WTC11 (cell line): ENCODE data around the gene NBEAL1. TPM values are rescaled to one million over a fixed set of nuclear protein-coding genes. Genes with fewer than 3 reads are reported as not detected.
"Not testable (repeated sequence)": the region's sequence is repeated elsewhere in the genome, so short reads cannot be mapped to it uniquely, and the experiment has no call there.

ENCODE experiments used
- ATAC-seq: fragments of 200-7000 bp; cut with Tn5 transposase; 2 replicates; pipeline ENCODE4 v1.10.0; 2021; ENCODE audit warnings: mild to moderate bottlenecking, moderate library complexity
- CTCF ChIA-PET: fragments of 300-600 bp; sonication (Branson Sonifier 250); formaldehyde crosslinking; loops from one replicate; lab custom pipeline; 2021; ENCODE audit warnings: antibody characterized with exemption; lab: Charles Lee
- POLR2A ChIA-PET: fragments of 350-600 bp; sonication (Branson Sonifier 250); formaldehyde crosslinking; loops from one replicate; lab custom pipeline; 2021; ENCODE audit warnings: antibody characterized with exemption; lab: Charles Lee
- DNase-seq: peaks from one replicate; pipeline ENCODE4 v3.0.0; 2021; ENCODE audit warnings: low spot score
- H3K27ac Mint-ChIP-seq: 2 replicates; pipeline ENCODE4 v1.8.0; 2021; ENCODE audit warnings: mixed read lengths
- H3K27me3 Mint-ChIP-seq: 2 replicates; pipeline ENCODE4 v1.8.0; 2021; ENCODE audit warnings: low read depth, mild to moderate bottlenecking, moderate library complexity, mixed read lengths
- H3K36me3 Mint-ChIP-seq: 2 replicates; pipeline ENCODE4 v1.8.0; 2021; ENCODE audit warnings: mixed read lengths
- H3K4me1 Mint-ChIP-seq: 2 replicates; pipeline ENCODE4 v1.8.0; 2022; ENCODE audit warnings: mixed read lengths
- H3K4me3 Mint-ChIP-seq: 2 replicates; pipeline ENCODE4 v1.8.0; 2021; ENCODE audit warnings: mild to moderate bottlenecking, moderate library complexity, mixed read lengths
- H3K9me3 Mint-ChIP-seq: 2 replicates; pipeline ENCODE4 v1.8.0; 2021; ENCODE audit warnings: mixed read lengths
- CREM ChIP-seq: sonication (generic); formaldehyde crosslinking; IDR thresholded peaks from 2 replicates; pipeline ENCODE4 v1.8.1; 2022; ENCODE audit warnings: mild to moderate bottlenecking, missing genetic modification reagents, moderate library complexity
- FOXP1 ChIP-seq: sonication (generic); formaldehyde crosslinking; IDR thresholded peaks from 2 replicates; pipeline ENCODE4 v1.8.0; 2022; ENCODE audit warnings: missing genetic modification reagents, mild to moderate bottlenecking, moderate library complexity, borderline replicate concordance
- GRHL2 ChIP-seq: fragments of 250-450 bp; sonication (Bioruptor Pico); IDR thresholded peaks from 2 replicates; pipeline ENCODE4 v1.8.0; 2022; ENCODE audit warnings: mild to moderate bottlenecking, moderate library complexity; ENCODE audit not compliant: insufficient replicate concordance, severe bottlenecking
- HMGA2 ChIP-seq: fragments of 250-450 bp; sonication (Bioruptor Pico); IDR thresholded peaks from 2 replicates; pipeline ENCODE4 v1.4.0; 2021; ENCODE audit warnings: mild to moderate bottlenecking, moderate library complexity
- IRF2 ChIP-seq: sonication (generic); formaldehyde crosslinking; IDR thresholded peaks from 2 replicates; pipeline ENCODE4 v1.8.0; 2022; ENCODE audit warnings: low read depth, missing genetic modification reagents, borderline replicate concordance
- JUN ChIP-seq: sonication (generic); formaldehyde crosslinking; IDR thresholded peaks from 2 replicates; pipeline ENCODE4 v1.8.0; 2023; ENCODE audit warnings: mild to moderate bottlenecking, missing genetic modification reagents
- KAT7 ChIP-seq: sonication (generic); formaldehyde crosslinking; IDR thresholded peaks from 2 replicates; pipeline ENCODE4 v1.8.1; 2023; ENCODE audit warnings: missing genetic modification reagents, mild to moderate bottlenecking, borderline replicate concordance
- NFATC4 ChIP-seq: fragments of 250-450 bp; sonication (Bioruptor Pico); IDR thresholded peaks from 2 replicates; pipeline ENCODE4 v1.9.0; 2021; ENCODE audit warnings: mild to moderate bottlenecking
- OVOL2 ChIP-seq: fragments of 250-450 bp; sonication (Bioruptor Pico); IDR thresholded peaks from 2 replicates; pipeline ENCODE4 v1.9.0; 2021; ENCODE audit warnings: mild to moderate bottlenecking, borderline replicate concordance
- PRRX2 ChIP-seq: fragments of 250-450 bp; sonication (Bioruptor Pico); IDR thresholded peaks from 2 replicates; pipeline ENCODE4 v1.8.0; 2021; ENCODE audit warnings: mild to moderate bottlenecking
- RELA ChIP-seq: sonication (generic); formaldehyde crosslinking; IDR thresholded peaks from 2 replicates; pipeline ENCODE4 v1.8.1; 2022; ENCODE audit warnings: missing genetic modification reagents, mild to moderate bottlenecking, borderline replicate concordance
- SMAD4 ChIP-seq: sonication (generic); formaldehyde crosslinking; IDR thresholded peaks from 2 replicates; pipeline ENCODE4 v1.8.0; 2022; ENCODE audit warnings: mild to moderate bottlenecking, missing genetic modification reagents
- SOX15 ChIP-seq: fragments of 250-450 bp; sonication (Bioruptor Pico); IDR thresholded peaks from 2 replicates; pipeline ENCODE4 v1.9.0; 2021; ENCODE audit warnings: mild to moderate bottlenecking
- ZNF263 ChIP-seq: sonication (generic); formaldehyde crosslinking; IDR thresholded peaks from 2 replicates; pipeline ENCODE4 v1.8.1; 2022; ENCODE audit warnings: low read depth, mild to moderate bottlenecking, moderate library complexity, missing genetic modification reagents
- total RNA-seq: library from RNA; stranded (reverse); gene quantifications from 3 replicates; pipeline ENCODE4 v1.2.3, GENCODE V29; 2021
- TF ChIP-seq, protein P1 (sequence below): fragments of 250-450 bp; sonication (Bioruptor Pico); IDR thresholded peaks from 2 replicates; pipeline ENCODE4 v1.8.0; 2021; ENCODE audit warnings: mild to moderate bottlenecking
- TF ChIP-seq, protein P2 (sequence below): sonication (generic); formaldehyde crosslinking; IDR thresholded peaks from 2 replicates; pipeline ENCODE4 v1.8.1; 2023; ENCODE audit warnings: mild to moderate bottlenecking, missing genetic modification reagents, moderate library complexity
- TF ChIP-seq, protein P3 (sequence below): sonication (generic); formaldehyde crosslinking; conservative IDR thresholded peaks from 2 replicates; pipeline ENCODE4 v1.8.1; 2022; ENCODE audit warnings: mild to moderate bottlenecking, missing genetic modification reagents
- TF ChIP-seq, protein P4 (sequence below): fragments of 250-450 bp; sonication (Bioruptor Pico); IDR thresholded peaks from 2 replicates; pipeline ENCODE4 v1.9.0; 2021; ENCODE audit warnings: mild to moderate bottlenecking

Gene NBEAL1
- total RNA-seq, 1 experiment from 2014 or later, result 10.5 TPM

DNA sequence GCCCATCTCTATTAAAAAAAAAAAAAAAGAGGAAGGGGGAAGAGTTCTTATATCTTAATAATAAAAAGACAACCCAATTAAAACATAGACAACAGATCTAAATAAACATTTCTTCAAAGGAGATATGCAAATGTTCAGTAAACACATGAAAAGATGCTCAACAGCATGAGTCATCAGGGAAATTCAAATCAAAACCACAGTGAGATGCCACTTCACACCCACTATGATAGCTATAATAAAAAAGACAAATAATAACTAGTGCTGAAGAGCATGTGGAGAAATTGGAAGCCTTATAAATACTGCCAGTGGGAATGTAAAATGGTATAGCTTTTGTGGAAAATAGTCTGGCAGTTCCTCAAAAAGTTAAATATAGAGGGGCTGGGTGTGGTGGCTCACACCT is 162.7 kb downstream of the NBEAL1 start:
- ChIA-PET POLR2A (no interaction called here), CTCF (no interaction called here)
- no peaks in the 10 kb centered on the region for H3K4me1 Mint-ChIP-seq
- no peaks in the 10 kb centered on the region for H3K9me3 Mint-ChIP-seq
- H3K27ac Mint-ChIP-seq, result no peak overlapping the region
- H3K27me3 Mint-ChIP-seq, result no peaks in the 10 kb centered on the region
- H3K36me3 Mint-ChIP-seq, result no peaks in the 10 kb centered on the region
- no peak for TF ChIP-seq RELA (CRISPR knock-in tag)
- no peak for TF ChIP-seq JUN (CRISPR knock-in tag)
- no peak for TF ChIP-seq HMGA2 (CRISPR knock-in tag)
- TF ChIP-seq IRF2, result no peak
- no peak overlapping the region for H3K4me3 Mint-ChIP-seq
- ATAC-seq (no peak), DNase-seq (no peak)

DNA sequence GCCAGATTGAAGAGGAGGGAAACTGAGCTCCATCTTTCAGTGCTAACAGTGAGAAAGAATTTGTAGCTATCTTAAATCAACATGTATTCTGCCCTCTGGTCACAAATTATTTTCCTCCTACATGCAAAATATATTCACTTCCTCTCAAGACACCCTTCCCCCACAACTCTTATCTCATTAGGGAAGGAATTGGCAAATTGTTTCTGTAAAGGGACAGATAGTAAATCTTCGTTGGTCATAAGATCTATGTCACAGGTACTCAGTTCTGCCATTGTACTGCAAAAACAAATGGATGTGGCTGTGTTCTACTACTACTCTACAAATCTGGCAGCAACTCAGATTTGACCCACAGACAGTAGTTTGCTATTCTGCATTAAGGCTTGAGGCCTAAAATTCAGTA is 171.2 kb downstream of the NBEAL1 start:
- CTCF ChIA-PET, result no interaction called here
- ATAC-seq (no peak), DNase-seq (no peak)
- TF ChIP-seq, protein P1, sequence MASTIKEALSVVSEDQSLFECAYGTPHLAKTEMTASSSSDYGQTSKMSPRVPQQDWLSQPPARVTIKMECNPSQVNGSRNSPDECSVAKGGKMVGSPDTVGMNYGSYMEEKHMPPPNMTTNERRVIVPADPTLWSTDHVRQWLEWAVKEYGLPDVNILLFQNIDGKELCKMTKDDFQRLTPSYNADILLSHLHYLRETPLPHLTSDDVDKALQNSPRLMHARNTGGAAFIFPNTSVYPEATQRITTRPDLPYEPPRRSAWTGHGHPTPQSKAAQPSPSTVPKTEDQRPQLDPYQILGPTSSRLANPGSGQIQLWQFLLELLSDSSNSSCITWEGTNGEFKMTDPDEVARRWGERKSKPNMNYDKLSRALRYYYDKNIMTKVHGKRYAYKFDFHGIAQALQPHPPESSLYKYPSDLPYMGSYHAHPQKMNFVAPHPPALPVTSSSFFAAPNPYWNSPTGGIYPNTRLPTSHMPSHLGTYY (CRISPR knock-in tag), result no peak
- no peak for TF ChIP-seq PRRX2
- no peak for TF ChIP-seq RELA (CRISPR knock-in tag)
- TF ChIP-seq, protein P2, sequence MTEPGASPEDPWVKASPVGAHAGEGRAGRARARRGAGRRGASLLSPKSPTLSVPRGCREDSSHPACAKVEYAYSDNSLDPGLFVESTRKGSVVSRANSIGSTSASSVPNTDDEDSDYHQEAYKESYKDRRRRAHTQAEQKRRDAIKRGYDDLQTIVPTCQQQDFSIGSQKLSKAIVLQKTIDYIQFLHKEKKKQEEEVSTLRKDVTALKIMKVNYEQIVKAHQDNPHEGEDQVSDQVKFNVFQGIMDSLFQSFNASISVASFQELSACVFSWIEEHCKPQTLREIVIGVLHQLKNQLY (CRISPR knock-in tag), result no peak
- TF ChIP-seq FOXP1 (CRISPR knock-in tag), result no peak
- TF ChIP-seq, protein P3, sequence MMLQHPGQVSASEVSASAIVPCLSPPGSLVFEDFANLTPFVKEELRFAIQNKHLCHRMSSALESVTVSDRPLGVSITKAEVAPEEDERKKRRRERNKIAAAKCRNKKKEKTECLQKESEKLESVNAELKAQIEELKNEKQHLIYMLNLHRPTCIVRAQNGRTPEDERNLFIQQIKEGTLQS, result no peak
- TF ChIP-seq OVOL2, result no peak
- TF ChIP-seq SMAD4, result no peak
- TF ChIP-seq ZNF263 (CRISPR knock-in tag), result no peak
- TF ChIP-seq NFATC4 (CRISPR knock-in tag), result no peak
- TF ChIP-seq, protein P4, sequence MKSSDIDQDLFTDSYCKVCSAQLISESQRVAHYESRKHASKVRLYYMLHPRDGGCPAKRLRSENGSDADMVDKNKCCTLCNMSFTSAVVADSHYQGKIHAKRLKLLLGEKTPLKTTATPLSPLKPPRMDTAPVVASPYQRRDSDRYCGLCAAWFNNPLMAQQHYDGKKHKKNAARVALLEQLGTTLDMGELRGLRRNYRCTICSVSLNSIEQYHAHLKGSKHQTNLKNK, result no peak
- TF ChIP-seq SOX15 (CRISPR knock-in tag), result no peak
- no peak for TF ChIP-seq KAT7 (CRISPR knock-in tag)
- no peak for TF ChIP-seq GRHL2
- TF ChIP-seq CREM (CRISPR knock-in tag), result no peak
- Mint-ChIP-seq H3K9me3 (no peaks in the 10 kb centered on the region), H3K27me3 (no peaks in the 10 kb centered on the region), H3K4me3 (no peak overlapping the region), H3K4me1 (no peaks in the 10 kb centered on the region), H3K27ac (no peak overlapping the region), H3K36me3 (peaks cover 8% of the 10 kb centered on the region)
- POLR2A ChIA-PET, result no interaction called here

DNA sequence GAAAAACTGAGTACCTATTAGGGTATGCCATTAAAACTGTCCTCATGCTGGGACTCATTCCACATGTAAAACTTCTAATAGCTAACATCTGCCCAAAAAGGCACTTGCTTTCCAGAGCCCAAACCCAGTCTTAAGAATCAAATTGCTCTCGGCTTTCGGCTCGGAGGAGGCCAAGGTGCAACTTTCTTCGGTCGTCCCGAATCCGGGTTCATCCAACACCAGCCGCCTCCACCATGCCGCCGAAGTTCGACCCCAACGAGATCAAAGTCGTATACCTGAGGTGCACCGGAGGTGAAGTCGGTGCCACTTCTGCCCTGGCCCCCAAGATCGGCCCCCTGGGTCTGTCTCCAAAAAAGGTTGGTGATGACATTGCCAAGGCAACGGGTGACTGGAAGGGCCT is 175.9 kb downstream of the NBEAL1 start:
- POLR2A ChIA-PET, H3K9me3 Mint-ChIP-seq, CTCF ChIA-PET: not testable (repeated sequence)

DNA sequence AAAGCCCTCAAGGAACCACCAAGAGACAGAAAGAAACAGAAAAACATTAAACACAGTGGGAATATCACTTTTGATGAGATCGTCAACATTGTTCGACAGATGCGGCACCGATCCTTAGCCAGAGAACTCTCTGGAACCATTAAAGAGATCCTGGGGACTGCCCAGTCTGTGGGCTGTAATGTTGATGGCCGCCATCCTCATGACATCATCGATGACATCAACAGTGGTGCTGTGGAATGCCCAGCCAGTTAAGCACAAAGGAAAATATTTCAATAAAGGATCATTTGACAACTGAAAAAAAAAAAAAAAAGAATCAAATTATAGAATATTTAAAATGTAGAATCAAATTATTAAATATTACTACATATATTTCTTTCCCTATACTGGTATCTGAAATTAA is 176.4 kb downstream of the NBEAL1 start:
- H3K27ac Mint-ChIP-seq, ATAC-seq, CTCF ChIA-PET, H3K4me1 Mint-ChIP-seq, H3K4me3 Mint-ChIP-seq, POLR2A ChIA-PET, DNase-seq, H3K9me3 Mint-ChIP-seq, H3K36me3 Mint-ChIP-seq, H3K27me3 Mint-ChIP-seq: not testable (repeated sequence)

More for the DNA sequence above, 175.9 kb downstream of the NBEAL1 start:
- ATAC-seq, H3K4me3 Mint-ChIP-seq, H3K36me3 Mint-ChIP-seq, H3K27me3 Mint-ChIP-seq, H3K27ac Mint-ChIP-seq, H3K4me1 Mint-ChIP-seq, DNase-seq: not testable (repeated sequence)
